Testis (tissue), 2 donors: ENCODE measurements around the gene RAB21.
A peak's percentile ranks its signal among the peaks of the same experiment; 100 is the strongest.

Experiments
- POLR2A ChIP-seq: fragments of 450-650 bp; IDR thresholded peaks from one replicate; pipeline ENCODE4 v1.6.1; 2017; ENCODE audit warnings: antibody characterized with exemption, mild to moderate bottlenecking, moderate library complexity
- TF ChIP-seq, protein P1 (sequence below), 3 experiments: fragments of 450-650 bp in 2 of 3; fragments of 200-600 bp in 1 of 3; sonication (generic) in 1 of 3; IDR thresholded peaks; one replicate each; pipeline ENCODE4 v1.5.1; 2016 to 2019; ENCODE audit warnings: antibody characterized with exemption in 3 of 3, mild to moderate bottlenecking in 2 of 3, moderate library complexity in 1 of 3

DNA sequence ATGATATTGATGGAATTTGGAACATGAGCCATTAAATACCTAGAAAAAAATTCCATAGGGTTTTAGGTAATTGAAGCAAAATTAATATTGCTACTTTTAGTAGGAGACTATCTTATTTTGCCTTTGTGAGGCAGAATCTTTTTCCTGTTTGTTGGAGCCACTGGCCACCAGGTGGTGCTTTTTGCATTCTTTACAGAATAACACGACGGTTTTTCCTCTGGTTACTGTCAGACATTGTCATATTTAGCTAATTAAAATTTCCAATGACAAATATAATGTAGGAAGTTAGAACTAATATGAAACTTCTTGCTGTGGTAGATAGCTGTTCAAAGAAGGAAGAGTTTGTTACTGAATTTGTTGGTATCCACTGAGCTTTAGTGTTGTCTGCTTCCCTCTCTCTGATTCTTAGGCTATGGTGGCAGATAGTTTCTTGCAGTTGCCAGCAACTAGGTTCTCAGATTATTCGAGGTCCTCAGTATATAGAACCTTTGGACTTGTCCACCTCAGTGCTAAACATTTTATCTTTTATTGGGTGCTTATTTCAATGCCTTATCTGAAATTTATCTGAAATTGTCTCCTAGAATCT, 25.7 kb downstream of the RAB21 start:
- TF ChIP-seq, protein P1, sequence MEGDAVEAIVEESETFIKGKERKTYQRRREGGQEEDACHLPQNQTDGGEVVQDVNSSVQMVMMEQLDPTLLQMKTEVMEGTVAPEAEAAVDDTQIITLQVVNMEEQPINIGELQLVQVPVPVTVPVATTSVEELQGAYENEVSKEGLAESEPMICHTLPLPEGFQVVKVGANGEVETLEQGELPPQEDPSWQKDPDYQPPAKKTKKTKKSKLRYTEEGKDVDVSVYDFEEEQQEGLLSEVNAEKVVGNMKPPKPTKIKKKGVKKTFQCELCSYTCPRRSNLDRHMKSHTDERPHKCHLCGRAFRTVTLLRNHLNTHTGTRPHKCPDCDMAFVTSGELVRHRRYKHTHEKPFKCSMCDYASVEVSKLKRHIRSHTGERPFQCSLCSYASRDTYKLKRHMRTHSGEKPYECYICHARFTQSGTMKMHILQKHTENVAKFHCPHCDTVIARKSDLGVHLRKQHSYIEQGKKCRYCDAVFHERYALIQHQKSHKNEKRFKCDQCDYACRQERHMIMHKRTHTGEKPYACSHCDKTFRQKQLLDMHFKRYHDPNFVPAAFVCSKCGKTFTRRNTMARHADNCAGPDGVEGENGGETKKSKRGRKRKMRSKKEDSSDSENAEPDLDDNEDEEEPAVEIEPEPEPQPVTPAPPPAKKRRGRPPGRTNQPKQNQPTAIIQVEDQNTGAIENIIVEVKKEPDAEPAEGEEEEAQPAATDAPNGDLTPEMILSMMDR (IDR thresholded peaks at IDR 0.05) = peak; percentile 44 to 70 (median 59)
- TF ChIP-seq POLR2A = no peak
